WTC11 (cell line): ENCODE results near the gene CCL2. TPM values are rescaled to one million over a fixed set of nuclear protein-coding genes. Genes with fewer than 3 reads are reported as not detected.

Experiments
- ATAC-seq: fragments of 200-7000 bp; cut with Tn5 transposase; 2 replicates; pipeline ENCODE4 v1.10.0; 2021; ENCODE audit warnings: mild to moderate bottlenecking, moderate library complexity
- CTCF ChIA-PET: fragments of 300-600 bp; sonication (Branson Sonifier 250); formaldehyde crosslinking; loops from one replicate; lab custom pipeline; 2021; ENCODE audit warnings: antibody characterized with exemption; lab: Charles Lee
- POLR2A ChIA-PET: fragments of 350-600 bp; sonication (Branson Sonifier 250); formaldehyde crosslinking; loops from one replicate; lab custom pipeline; 2021; ENCODE audit warnings: antibody characterized with exemption; lab: Charles Lee
- DNase-seq: peaks from one replicate; pipeline ENCODE4 v3.0.0; 2021; ENCODE audit warnings: low spot score
- H3K27ac Mint-ChIP-seq: 2 replicates; pipeline ENCODE4 v1.8.0; 2021; ENCODE audit warnings: mixed read lengths
- H3K27me3 Mint-ChIP-seq: 2 replicates; pipeline ENCODE4 v1.8.0; 2021; ENCODE audit warnings: low read depth, mild to moderate bottlenecking, moderate library complexity, mixed read lengths
- H3K36me3 Mint-ChIP-seq: 2 replicates; pipeline ENCODE4 v1.8.0; 2021; ENCODE audit warnings: mixed read lengths
- H3K4me1 Mint-ChIP-seq: 2 replicates; pipeline ENCODE4 v1.8.0; 2022; ENCODE audit warnings: mixed read lengths
- H3K4me3 Mint-ChIP-seq: 2 replicates; pipeline ENCODE4 v1.8.0; 2021; ENCODE audit warnings: mild to moderate bottlenecking, moderate library complexity, mixed read lengths
- H3K9me3 Mint-ChIP-seq: 2 replicates; pipeline ENCODE4 v1.8.0; 2021; ENCODE audit warnings: mixed read lengths
- AR ChIP-seq: fragments of 250-450 bp; sonication (Bioruptor Pico); IDR thresholded peaks from 2 replicates; pipeline ENCODE4 v1.9.0; 2021; ENCODE audit warnings: mild to moderate bottlenecking
- CTCF ChIP-seq: fragments of 200-600 bp; IDR thresholded peaks from 2 replicates; pipeline ENCODE4 v1.8.0; 2022; ENCODE audit warnings: antibody characterized with exemption
- E2F5 ChIP-seq: sonication (generic); formaldehyde crosslinking; IDR thresholded peaks from 2 replicates; pipeline ENCODE4 v1.8.1; 2022; ENCODE audit warnings: mild to moderate bottlenecking, moderate library complexity, missing genetic modification reagents
- ESRRA ChIP-seq: sonication (generic); formaldehyde crosslinking; IDR thresholded peaks from 2 replicates; pipeline ENCODE4 v1.8.1; 2022; ENCODE audit warnings: mild to moderate bottlenecking, missing genetic modification reagents, borderline replicate concordance
- FOXP1 ChIP-seq: sonication (generic); formaldehyde crosslinking; IDR thresholded peaks from 2 replicates; pipeline ENCODE4 v1.8.0; 2022; ENCODE audit warnings: missing genetic modification reagents, mild to moderate bottlenecking, moderate library complexity, borderline replicate concordance
- GTF2I ChIP-seq: fragments of 250-450 bp; sonication (Bioruptor Pico); conservative IDR thresholded peaks from 2 replicates; pipeline ENCODE4 v1.4.0; 2021; ENCODE audit warnings: mild to moderate bottlenecking
- IRF2 ChIP-seq: sonication (generic); formaldehyde crosslinking; IDR thresholded peaks from 2 replicates; pipeline ENCODE4 v1.8.0; 2022; ENCODE audit warnings: low read depth, missing genetic modification reagents, borderline replicate concordance
- JAZF1 ChIP-seq: fragments of 250-450 bp; sonication (Bioruptor Pico); IDR thresholded peaks from 2 replicates; pipeline ENCODE4 v1.9.0; 2021; ENCODE audit warnings: moderate library complexity, mild to moderate bottlenecking, inconsistent platforms
- OVOL2 ChIP-seq: fragments of 250-450 bp; sonication (Bioruptor Pico); IDR thresholded peaks from 2 replicates; pipeline ENCODE4 v1.9.0; 2021; ENCODE audit warnings: mild to moderate bottlenecking, borderline replicate concordance
- RORB ChIP-seq: fragments of 250-450 bp; sonication (Bioruptor Pico); IDR thresholded peaks from 2 replicates; pipeline ENCODE4 v1.9.0; 2021; ENCODE audit warnings: mild to moderate bottlenecking
- SMAD3 ChIP-seq: sonication (generic); formaldehyde crosslinking; IDR thresholded peaks from 2 replicates; pipeline ENCODE4 v1.8.0; 2022; ENCODE audit warnings: missing genetic modification reagents, mild to moderate bottlenecking, borderline replicate concordance
- TCF7 ChIP-seq: sonication (generic); formaldehyde crosslinking; IDR thresholded peaks from 2 replicates; pipeline ENCODE4 v1.8.0; 2022; ENCODE audit warnings: mild to moderate bottlenecking, low read depth, missing genetic modification reagents, moderate library complexity
- TEAD1 ChIP-seq: sonication (generic); formaldehyde crosslinking; IDR thresholded peaks from 2 replicates; pipeline ENCODE4 v1.8.0; 2022; ENCODE audit warnings: mild to moderate bottlenecking, missing genetic modification reagents
- USF2 ChIP-seq: sonication (generic); formaldehyde crosslinking; IDR thresholded peaks from 2 replicates; pipeline ENCODE4 v1.8.1; 2023; ENCODE audit warnings: mild to moderate bottlenecking, missing genetic modification reagents, moderate library complexity
- ZNF121 ChIP-seq: sonication (generic); formaldehyde crosslinking; IDR thresholded peaks from 2 replicates; pipeline ENCODE4 v1.8.0; 2023; ENCODE audit warnings: missing genetic modification reagents
- ZNF232 ChIP-seq: sonication (generic); formaldehyde crosslinking; IDR thresholded peaks from 2 replicates; pipeline ENCODE4 v1.8.0; 2022; ENCODE audit warnings: mild to moderate bottlenecking, missing genetic modification reagents
- ZNF263 ChIP-seq: sonication (generic); formaldehyde crosslinking; IDR thresholded peaks from 2 replicates; pipeline ENCODE4 v1.8.1; 2022; ENCODE audit warnings: low read depth, mild to moderate bottlenecking, moderate library complexity, missing genetic modification reagents
- ZNF281 ChIP-seq: sonication (generic); formaldehyde crosslinking; IDR thresholded peaks from 2 replicates; pipeline ENCODE4 v1.8.0; 2023; ENCODE audit warnings: mild to moderate bottlenecking, missing genetic modification reagents
- ZNF396 ChIP-seq: fragments of 250-450 bp; sonication (Bioruptor Pico); IDR thresholded peaks from 2 replicates; pipeline ENCODE4 v1.8.0; 2021; ENCODE audit warnings: mild to moderate bottlenecking, moderate library complexity, borderline replicate concordance
- ZNF423 ChIP-seq: fragments of 250-450 bp; sonication (Bioruptor Pico); IDR thresholded peaks from 2 replicates; pipeline ENCODE4 v2.1.2; 2022; ENCODE audit warnings: mild to moderate bottlenecking, moderate library complexity
- total RNA-seq: library from RNA; stranded (reverse); gene quantifications from 3 replicates; pipeline ENCODE4 v1.2.3, GENCODE V29; 2021
- TF ChIP-seq, protein P1 (sequence below): sonication (generic); formaldehyde crosslinking; IDR thresholded peaks from 2 replicates; pipeline ENCODE4 v1.8.0; 2023; ENCODE audit warnings: missing genetic modification reagents, mild to moderate bottlenecking, borderline replicate concordance

Gene CCL2
- total RNA-seq, 1 experiment from 2014 or later = 5.3 TPM

DNA sequence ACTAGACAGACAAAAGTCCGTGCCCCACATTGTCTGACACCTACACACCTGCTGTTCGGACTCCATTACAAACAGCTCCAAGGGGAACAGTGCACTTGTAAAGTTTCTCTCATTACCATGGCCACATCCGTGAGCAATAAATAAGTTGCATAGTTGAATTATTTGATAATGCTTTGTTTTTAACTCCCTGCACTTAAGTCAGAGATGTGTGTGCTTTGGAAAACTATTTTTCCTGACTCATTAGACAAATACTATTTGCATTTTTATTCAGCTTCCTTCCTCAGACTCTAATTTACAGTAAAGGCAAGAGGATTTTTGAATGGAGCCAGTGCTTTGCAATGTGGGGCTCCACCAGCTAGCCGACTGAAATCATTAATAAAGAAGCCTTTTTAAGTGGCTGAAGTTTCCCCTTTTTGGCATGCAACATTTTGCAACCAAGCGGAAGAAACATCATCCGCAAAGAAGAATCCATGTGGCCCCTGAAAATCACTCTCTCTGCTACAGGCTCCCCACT, 6.5 kb upstream of the CCL2 start (continued):
- TF ChIP-seq ZNF396 (CRISPR knock-in tag) (no peak), ZNF121 (no peak), GTF2I (CRISPR knock-in tag) (no peak), USF2 (no peak), ZNF263 (no peak)

DNA sequence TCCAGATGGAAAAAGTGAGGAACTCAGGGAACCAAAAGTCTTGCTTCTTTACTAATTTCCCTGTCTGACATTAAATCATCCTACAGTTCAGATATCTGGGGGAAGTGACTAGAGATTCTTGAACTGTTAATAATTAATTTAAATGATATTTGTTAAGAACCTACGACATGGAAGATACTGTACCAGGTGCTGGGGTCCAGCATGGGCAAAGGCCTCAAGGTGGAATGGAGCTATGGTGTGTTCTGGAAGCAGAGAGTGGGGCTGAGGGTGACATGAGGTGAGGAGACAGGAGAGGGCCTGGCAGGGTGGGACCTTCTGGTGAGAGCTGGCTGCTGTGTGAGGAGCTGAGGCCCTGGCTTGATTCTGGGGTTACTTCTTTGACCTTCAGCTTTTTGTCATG, 6.0 kb upstream of the CCL2 start:
- Mint-ChIP-seq H3K27me3 (peaks cover 15% of the 10 kb centered on the region), H3K4me1 (peaks cover 33% of the 10 kb centered on the region), H3K4me3 (no peak overlapping the region), H3K36me3 (no peaks in the 10 kb centered on the region), H3K9me3 (no peaks in the 10 kb centered on the region), H3K27ac (no peak overlapping the region)
- TF ChIP-seq ZNF263 (no peak), ZNF423 (CRISPR knock-in tag) (no peak), CTCF (no peak), OVOL2 (CRISPR knock-in tag) (no peak), AR (CRISPR knock-in tag) (no peak), ESRRA (CRISPR knock-in tag) (no peak)
- POLR2A ChIA-PET = no interaction called here
- ATAC-seq = no peak
- CTCF ChIA-PET = interaction anchor here (1.4 to 1.6 kb wide), 2 partner anchors 78 to 112 kb away, joined by 3 to 10 read pairs; no protein-coding TSS in a partner anchor
- DNase-seq = no peak

GRCh38 chr17:34249478-34249877, 5.6 kb upstream of the CCL2 start:
- H3K36me3 Mint-ChIP-seq = no peaks in the 10 kb centered on the region
- TF ChIP-seq FOXP1 (CRISPR knock-in tag) (no peak), OVOL2 (CRISPR knock-in tag) (no peak), SMAD3 (no peak), JAZF1 (no peak), ZNF232 (CRISPR knock-in tag) (no peak), E2F5 (CRISPR knock-in tag) (no peak), IRF2 (CRISPR knock-in tag) (no peak), ZNF281 (CRISPR knock-in tag) (no peak), RORB (CRISPR knock-in tag) (no peak), TEAD1 (CRISPR knock-in tag) (no peak), TCF7 (CRISPR knock-in tag) (no peak)
- TF ChIP-seq, protein P1, sequence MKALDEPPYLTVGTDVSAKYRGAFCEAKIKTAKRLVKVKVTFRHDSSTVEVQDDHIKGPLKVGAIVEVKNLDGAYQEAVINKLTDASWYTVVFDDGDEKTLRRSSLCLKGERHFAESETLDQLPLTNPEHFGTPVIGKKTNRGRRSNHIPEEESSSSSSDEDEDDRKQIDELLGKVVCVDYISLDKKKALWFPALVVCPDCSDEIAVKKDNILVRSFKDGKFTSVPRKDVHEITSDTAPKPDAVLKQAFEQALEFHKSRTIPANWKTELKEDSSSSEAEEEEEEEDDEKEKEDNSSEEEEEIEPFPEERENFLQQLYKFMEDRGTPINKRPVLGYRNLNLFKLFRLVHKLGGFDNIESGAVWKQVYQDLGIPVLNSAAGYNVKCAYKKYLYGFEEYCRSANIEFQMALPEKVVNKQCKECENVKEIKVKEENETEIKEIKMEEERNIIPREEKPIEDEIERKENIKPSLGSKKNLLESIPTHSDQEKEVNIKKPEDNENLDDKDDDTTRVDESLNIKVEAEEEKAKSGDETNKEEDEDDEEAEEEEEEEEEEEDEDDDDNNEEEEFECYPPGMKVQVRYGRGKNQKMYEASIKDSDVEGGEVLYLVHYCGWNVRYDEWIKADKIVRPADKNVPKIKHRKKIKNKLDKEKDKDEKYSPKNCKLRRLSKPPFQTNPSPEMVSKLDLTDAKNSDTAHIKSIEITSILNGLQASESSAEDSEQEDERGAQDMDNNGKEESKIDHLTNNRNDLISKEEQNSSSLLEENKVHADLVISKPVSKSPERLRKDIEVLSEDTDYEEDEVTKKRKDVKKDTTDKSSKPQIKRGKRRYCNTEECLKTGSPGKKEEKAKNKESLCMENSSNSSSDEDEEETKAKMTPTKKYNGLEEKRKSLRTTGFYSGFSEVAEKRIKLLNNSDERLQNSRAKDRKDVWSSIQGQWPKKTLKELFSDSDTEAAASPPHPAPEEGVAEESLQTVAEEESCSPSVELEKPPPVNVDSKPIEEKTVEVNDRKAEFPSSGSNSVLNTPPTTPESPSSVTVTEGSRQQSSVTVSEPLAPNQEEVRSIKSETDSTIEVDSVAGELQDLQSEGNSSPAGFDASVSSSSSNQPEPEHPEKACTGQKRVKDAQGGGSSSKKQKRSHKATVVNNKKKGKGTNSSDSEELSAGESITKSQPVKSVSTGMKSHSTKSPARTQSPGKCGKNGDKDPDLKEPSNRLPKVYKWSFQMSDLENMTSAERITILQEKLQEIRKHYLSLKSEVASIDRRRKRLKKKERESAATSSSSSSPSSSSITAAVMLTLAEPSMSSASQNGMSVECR (CRISPR knock-in tag) = no peak

More at GRCh38 chr17:34249478-34249877, 5.6 kb upstream of the CCL2 start:
- ATAC-seq (no peak), DNase-seq (no peak)
- Mint-ChIP-seq H3K27me3 (peaks cover 18% of the 10 kb centered on the region), H3K4me3 (no peak overlapping the region), H3K27ac (no peak overlapping the region), H3K9me3 (no peaks in the 10 kb centered on the region), H3K4me1 (peaks cover 37% of the 10 kb centered on the region)
- ChIA-PET CTCF (interaction anchor here (0.9 to 1.6 kb wide), 2 partner anchors 49 to 112 kb away, joined by 3 to 10 read pairs; no protein-coding TSS in a partner anchor), POLR2A (no interaction called here)
